Femur (tissue), 1 donor: ENCODE results near the gene ABCG5.

Experiments
- DNase-seq: peaks from one replicate; pipeline ENCODE4 v3.0.0-alpha.2; 2017

Gene ABCG5

DNA sequence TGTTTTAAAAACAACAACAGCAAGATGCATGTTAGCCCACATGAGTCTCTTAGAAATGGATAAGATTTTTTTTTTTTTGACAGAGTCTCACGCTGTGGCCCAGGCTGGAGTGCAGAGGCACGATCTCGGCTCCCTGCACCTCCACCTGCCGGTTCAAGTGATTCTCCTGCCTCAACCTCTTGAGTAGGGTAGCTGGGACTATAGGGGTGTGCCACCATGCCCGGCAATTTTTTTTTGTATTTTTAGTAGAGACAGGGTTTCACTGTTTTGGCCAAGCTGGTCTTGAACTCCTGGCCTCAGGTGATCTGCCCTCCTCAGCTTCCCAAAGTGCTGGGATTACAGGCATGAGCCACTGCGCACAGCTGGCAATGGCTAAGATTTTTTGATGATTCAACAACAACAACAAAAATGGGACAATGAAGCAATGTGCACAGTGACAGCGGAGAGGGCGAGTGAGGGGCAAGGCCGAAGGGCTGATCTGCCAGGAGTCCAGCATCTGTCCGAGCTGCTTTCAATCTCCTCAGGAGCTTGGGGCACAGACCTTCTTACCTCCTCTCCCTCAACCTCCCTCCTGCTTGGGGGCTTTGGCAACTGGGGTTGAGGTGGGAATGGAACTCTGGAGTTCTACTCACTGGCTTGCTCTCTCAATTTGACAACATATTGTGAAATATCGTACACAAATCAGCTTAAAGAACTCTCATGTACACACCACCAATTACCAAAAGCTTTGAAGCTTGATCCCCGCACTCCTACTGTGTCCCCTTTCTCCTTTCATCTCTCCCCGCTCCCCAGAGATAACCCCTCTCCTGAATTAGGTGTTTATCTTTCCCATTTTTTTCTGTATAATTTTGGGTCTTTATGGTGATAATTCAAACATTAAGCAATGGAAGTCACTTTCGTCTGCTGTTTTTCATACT lies 3.6 kb upstream of the ABCG5 start:
- DNase-seq, result no peak

DNA sequence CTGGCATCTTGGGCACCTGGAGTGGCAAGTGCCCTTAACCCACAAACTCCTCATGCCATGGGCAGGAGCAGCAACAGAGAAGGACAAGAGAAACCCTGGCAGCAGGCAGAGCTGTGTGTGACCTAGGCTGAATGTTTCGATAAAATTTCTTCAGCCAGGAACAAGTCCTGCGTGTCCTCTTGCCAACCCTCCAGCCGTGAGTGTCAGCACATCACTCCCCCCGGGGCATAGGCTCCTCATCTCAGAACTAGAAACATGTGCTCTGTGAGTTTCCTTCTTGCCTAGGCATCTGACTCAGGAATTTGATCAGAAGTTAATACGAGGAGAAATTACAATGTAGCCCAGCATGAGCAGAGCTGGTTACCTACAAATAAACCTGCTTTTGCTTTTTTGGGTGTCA lies 2.3 kb upstream of the ABCG5 start:
- no peak for DNase-seq

DNA sequence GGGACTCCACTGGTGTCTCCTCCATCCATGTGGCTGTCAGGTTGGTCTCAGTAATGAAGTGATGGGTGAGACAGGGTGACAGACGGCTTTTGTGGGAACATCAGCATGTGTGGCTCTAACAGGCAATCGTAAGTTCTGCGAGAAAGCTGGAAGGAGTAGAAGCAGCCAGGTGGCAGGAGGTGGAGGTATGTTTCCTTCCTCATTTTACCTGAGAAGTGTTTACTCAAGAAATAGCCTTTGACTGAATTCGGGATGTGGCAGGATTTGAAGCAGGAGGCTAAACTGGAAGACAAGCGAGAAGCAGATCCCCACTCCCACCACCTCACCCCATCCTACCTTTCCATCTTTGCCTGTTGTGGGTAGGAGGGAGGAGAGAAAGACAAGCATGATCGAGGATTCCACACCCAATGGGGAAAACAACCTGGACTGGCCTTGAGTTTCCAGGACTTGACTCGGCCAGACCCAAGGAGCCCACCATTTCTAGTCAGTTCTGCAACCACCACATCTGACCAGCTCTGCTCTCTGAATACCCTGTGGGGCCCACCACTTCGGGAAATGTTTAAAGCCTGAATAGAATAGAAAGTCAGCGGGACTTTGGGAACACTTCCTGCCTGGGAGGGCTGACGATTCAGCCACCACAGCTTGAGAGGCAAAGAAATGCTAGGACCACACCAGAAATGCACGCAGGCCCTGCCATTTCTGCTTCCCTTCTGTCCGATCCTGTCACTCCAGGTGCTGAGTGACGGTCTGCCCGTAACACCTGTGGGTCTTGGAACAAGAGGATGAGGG lies 1.3 kb upstream of the ABCG5 start:
- no peak for DNase-seq

DNA sequence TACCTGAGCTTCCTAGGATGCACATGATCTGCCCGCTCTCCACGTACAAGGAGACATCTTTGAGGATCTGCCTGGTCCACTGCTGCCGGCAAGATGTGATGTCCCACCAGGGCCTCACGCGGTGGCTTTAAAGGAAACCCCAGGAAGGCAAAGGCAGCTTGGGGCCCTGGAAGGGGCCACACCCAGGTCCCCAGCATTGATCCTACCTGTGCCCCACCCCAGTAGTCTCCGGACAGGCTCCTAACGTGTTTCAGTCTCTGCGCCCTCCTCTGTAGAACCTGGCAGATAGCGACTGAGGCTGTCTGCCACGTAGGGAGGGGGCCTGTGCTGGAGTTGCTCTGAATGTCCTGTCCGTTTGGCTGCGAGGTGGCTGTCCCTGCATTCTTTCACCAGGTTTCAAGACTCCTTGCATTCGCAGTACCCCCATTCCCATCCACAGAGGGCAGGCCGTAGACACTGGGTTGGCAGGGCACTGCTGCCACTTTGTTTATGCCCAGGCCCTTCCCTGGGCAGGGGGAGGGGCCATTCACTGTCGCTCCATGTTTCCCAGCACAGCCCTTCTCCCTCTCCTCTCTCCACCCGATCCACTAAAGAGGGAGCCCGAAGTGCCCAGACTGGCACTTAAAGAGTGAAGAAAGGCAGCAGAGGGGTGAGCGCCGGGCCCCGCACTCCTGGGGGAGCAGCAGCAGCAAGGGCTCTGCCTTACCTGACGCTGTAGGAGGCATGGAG lies 644 bp downstream of the ABCG5 start:
- no peak for DNase-seq

DNA sequence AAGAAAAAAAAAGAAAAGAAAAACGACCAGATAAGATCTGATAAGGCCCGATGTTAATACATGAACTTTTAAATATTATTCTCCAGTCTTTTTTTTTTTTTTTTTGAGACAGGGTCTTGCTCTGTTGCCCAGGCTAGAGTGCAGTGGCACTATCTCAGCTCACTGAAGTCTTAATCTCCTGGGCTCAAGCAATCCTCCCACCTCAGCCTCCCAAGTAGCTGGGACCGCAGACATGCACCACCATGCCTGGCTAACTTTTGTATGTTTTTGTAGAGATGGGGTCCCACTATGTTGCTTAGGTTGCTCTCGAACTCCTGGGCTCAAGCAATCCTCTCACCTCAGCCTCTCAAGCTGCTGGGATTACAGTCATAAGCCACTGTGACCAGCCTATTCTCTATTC lies 1.6 kb downstream of the ABCG5 start:
- DNase-seq, result no peak

DNA sequence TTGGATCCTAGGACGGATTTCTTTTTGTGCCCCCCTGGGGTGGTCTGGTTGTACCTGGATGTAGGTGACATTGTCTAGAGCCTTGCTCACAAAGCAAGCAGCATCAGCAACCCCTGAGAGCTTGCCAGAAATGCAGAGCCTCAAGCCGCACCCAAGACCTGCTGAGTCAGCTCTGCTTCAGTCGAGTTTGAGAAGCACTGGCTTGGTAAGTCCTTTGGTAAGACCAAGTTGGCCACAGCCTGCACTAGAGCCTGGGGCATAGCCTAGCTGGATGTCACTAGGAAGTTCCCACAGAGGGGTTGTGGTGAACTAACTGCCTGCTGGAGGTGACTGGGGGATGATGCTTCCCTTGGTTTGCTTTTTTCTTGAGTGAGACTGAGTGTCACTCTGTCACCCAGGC lies 6.2 kb downstream of the ABCG5 start:
- DNase-seq, result no peak

DNA sequence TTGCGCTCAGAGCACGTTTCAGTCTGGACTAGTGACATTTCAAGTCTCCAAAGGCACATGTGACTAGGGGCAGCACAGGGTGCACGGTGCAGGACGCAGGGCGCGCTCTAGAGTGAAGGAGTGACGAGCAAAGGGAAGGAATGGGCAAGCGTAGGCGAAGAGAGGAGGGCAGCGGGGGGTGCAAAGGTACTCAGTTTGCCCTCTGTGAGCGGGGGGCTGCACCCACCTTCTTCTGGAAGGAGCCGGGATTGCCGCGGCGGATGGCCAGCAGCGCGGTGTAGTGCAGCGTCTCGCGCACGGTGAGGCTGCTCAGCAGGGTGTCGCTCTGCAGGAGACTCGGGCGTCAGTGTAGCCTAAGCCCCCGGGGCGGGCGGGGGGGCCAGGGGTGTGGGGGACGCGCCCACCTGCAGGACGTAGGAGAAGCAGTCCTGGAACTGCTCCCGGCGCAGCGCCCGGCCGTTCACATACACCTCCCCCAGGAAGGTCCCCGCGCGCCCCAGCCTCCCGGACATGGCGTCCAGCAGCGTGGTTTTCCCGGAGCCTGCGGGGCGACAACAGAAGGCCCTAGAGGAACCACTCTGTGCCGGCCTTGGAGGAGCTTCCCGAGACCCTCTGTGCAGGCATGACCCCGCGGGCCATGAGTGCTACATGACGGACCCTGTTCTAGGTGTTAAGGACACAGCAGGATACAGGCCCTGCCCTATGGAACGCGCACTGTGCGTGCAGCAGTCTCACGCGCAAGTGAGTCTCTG lies 6.9 kb downstream of the ABCG5 start:
- no peak for DNase-seq

DNA sequence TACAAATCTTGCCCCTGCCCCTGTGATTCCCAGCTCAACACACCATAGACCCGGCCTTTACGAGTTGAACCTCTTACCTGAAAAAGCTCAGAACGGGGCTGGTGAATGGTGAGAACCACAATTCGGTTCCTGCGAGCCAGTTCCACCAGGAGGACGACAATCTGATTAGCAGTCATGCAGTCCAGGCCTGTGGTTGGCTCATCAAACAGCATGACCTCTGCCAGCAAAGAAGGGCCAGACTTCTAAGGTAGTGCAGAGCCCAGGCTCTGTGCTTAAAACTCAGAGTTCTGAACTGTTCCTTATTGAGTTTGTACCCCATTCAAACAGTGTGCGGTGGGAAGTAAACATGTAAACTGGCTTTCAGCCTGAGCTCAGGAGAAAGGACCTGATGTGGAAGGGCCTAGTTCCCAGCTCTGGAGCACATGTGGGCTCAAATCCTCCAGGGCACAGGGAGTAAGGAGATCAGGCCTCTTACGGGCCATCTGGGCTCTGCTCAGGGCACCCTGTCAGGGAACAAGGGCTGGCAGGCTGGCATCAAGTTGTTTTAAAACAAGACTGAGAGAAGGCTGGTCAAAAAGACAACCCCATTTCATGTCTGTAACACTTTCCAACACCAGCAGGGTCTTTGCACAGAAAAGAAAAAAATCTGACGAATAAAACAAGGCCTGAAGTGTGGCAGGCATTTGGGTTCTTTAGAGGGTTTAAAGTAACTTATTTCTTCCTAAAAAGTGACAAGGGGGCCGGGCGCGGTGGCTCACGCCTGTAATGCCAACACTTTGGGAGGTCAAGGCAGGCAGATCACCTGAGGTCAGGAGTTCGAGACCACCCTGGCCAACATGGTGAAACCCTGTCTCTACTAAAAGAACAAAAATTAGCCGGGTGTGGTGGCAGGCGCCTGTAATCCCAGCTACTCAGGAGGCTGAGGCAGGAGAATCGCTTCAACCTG lies 12.1 kb downstream of the ABCG5 start:
- no peak for DNase-seq

DNA sequence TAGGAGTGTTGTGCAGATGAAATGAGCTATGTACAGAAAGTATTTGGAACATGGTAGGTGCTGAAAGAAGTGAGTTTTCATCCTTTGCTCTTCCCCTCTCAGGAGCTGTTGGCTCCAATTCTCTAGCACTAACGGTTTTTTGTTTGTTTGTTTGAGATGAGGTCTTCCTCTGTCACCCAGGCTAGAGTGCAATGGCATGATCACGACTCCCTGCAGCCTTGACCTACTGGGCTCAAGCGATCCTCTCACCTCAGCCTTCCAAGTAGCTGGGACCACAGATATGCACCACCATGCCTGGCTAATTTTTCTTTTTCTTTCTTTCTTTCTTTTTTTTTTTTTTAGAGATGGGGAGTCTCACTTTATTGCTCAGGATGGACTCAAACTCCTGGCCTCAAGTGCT lies 12.8 kb downstream of the ABCG5 start:
- no peak for DNase-seq

DNA sequence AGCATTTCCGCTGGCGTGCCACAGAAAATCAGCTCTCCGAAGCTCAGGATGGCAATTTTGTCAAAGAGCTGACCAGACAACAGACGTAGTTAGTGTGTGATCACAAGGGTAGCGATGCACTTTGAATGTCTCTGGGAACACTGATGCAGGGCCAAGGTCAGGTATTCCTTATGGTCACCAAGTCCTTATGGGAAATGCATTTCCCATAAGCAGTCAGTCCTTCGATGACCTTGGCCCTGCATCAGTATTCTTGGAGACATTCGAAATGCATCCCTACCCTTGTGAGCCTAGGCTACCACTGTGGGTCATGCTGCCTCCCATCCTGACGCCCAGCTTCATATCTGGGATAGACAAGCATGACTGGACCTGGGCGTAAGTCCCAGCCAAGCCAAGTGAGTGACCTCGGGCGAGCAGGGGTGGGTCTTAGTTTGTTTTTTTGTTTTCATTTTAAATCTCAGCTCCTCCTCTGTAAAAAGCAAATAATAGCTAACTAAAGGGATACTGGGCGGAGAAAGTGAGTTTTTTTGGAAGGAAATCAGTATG lies 13.6 kb downstream of the ABCG5 start:
- no peak for DNase-seq

DNA sequence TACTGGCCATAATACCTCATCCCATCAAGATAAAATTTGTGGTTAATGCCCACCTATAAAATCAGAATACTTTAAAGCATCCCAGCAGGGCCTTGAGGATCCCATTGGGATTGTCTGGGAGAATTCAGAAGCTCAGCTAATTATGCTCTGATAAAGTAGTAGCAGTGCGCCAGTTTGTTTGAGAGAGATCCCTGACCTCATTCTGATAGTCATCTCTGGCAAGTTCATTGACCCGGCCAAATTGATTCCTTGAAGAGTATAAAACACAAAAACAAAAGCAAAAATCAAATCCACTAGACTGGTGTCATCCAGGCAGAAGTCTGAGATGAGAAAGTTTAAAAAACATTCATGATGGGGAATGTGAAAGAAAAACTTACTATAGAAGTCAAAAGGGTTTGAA lies 14.1 kb downstream of the ABCG5 start:
- no peak for DNase-seq

DNA sequence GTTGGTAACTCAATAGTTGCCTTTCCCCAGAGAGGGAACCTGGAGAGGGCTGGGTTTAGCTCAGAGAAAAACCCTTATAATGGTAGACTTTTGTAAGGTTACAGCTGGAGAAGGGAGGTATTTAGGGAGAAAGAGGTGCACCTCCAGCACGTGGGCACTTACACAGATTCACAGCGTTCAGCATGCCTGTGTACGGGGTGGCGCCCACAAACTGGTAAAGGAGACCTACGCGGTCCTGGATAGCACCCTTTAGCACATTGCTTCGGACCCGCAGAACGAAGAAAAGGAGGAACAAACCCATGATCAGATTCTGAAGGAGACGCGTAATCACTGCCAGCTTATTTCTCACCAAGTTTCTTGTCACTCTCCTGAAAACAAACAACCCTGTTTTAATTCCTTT lies 14.9 kb downstream of the ABCG5 start:
- DNase-seq, result no peak

DNA sequence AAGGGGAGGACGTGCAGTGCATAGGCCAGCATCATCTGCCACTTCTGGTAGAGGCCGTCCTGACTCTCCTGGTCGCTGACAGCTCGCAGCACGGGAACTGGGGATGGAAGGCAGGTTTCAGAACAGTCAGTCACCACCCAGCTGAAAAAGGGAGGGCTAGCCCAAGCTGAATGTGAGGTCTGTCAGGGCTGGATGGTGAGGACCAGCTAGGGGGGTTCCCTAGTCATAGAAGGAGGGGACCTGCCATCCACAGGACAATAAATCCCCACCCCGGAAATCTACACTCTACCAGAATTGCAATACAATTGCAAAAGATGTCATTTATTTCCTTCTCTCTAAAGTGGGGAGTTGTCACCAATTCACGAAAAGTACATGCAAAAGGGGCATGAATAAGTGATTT lies 15.8 kb downstream of the ABCG5 start:
- DNase-seq, result no peak

DNA sequence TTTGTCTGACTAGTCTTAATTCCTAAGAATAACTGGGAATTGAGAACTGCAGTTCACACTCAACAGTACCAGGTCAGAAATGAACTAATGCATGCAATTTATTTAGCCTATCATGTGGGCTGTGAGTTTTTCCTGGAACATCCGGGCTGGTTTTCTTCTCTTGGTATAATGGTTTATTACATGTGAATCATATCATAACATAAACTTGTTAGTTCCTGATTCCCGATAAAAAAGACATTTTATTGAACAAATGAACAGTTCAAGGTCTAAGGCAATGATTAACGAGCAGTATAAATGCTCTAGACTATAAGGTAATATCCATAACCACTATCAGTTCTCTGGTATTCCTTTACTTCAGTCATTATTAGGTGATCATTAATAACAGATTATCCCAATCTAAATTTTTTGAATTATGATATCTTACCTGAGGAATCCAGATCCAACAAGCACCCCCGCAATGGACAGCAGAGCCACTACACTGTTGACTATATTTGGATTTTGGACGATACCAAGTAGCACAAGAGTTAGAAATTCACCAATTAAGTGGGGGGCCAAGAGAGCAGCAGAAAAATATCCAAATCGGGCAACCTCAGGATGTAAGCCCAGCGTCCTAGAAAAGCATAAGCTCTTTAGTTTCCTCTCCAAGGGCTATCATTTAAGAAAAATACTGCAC lies 19.0 kb downstream of the ABCG5 start:
- no peak for DNase-seq

DNA sequence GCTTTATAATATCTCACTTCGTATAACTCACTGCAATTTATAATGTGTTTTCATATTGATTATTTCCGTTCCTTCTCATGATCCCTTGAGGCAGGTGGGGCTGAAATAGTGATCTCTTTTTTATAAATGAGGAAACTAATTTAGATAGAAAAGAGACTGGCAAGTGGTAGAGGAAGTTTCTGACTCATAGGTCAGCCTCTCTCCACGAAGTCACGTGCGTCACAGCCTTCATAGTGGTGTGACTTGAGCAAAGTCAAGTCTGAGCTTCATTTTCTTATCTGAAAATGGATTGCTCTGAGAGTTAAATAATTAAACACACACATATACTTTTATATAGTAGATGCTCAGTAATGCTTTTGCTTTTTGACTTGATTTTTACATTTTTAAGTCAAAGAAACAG lies 19.9 kb downstream of the ABCG5 start:
- no peak for DNase-seq

DNA sequence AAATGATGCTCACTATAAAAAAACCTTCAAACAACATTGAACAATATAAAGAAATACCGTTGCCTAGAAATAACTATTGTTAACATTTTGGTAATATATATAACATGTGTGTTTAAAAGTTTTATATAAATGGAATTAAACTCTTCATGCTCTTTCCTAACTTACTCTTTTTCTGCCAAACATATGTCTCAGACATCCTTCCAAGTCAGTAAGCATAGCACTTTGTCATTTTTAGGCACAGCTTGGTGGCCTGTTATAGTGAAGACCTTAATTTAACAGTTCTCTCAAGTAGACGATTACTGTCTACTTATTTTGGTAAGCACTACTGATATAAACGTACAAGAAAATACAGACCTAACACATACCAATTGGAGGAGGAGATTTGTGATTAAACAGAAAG lies 23.9 kb downstream of the ABCG5 start:
- no peak for DNase-seq

DNA sequence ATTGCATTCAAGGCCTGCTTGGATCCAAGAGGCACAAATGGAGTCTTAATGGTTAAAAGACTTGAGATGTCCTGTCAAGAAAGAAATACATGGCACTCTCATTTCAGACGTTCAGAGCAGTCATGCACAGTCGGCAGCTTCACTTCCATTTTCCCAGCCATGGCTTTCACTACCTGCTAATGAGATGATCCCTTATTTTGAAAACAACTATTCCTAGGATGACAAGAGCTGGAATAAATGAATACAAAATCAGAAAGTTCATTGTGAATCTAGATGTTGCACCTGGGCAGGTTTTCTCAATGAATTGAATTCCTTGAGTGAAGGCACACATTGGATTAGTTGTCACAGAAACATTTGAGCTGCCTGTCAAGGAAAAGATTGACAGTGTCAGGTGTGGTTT lies 25.7 kb downstream of the ABCG5 start:
- DNase-seq, result no peak

DNA sequence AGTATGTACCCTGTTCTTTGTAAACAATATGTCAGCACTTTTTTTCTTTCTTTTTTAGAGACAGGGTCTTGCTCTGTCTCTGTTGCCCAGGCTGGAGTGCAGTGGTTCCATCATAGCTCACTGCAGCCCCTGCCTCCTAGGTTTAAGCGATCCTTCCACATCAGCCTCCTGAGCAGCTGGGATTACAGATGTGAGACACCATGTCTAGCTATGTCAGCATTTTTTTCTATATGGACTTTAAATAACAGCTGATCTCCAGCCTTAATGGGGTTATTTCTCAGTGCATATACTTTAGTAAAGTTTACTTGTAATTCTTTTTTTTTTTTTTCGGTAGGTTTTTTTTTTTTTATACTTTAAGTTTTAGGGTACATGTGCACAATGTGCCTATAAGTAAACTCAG lies 26.6 kb downstream of the ABCG5 start:
- no peak for DNase-seq

DNA sequence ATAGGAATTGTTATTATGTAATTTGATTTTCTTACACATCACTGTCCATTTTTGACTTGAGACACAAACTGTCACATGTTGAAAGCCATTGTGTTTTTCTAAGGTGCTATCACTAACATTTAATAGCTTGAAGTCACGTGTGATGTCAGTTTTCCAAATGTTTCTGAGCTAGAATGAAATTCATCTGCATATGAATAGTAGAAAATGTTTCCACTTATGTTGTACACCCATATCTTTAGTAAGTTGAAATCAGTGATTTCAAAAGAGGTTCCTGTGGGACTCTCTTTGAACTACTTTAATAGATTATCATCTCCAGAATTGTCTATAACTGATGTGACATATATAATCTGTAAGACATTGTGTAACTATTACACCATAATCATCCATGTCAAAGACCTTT lies 27.8 kb downstream of the ABCG5 start:
- DNase-seq, result no peak

DNA sequence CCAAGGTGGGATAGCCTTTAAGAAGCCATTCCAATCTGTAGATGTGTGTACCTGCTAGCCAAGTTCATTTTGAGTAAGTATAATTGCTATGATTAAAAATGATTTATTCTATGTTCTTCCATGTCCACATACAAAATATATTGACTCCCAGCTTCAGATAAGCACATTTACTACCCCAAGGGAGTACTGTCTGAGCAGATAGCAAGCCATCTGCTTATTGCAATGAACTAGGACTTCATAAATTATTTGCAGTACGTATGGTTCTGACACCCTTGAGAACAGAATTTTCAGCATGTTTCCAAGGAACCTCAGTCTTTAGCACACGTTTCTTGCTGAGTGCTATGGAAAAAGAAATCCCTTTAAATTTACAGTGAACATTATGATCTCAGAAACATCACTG lies 28.2 kb downstream of the ABCG5 start:
- DNase-seq, result no peak

DNA sequence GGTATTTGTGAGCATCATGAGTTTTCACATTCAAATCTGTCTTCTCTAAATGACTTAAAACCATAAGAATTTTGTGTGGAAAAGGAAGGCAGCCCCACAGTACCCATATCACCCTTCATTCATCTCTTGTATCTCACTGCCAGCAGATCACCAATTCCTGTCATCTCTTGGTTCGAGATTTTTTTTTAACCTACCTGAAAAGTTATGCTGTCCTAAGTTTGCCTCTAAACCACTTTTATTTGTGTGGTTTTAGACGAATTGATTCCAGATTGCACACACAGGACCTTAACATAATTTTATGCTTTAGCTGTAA lies 32.0 kb downstream of the ABCG5 start:
- DNase-seq, result no peak
